SJSA1 (cell line): ENCODE results near the gene GCSH. TPM values are rescaled to one million over a fixed set of nuclear protein-coding genes. Genes with fewer than 3 reads are reported as not detected.

ENCODE experiments used
- DNase-seq, 2 experiments: peaks; one replicate each; pipeline ENCODE4 v3.0.0-alpha.2; 2015 to 2020; ENCODE audit warnings: low spot score in 2 of 2, low read depth in 1 of 2
- H3K27ac ChIP-seq: fragments of 250-450 bp; sonication (Bioruptor Pico); 2 replicates; pipeline ENCODE4 v1.5.1; 2020; ENCODE audit warnings: mild to moderate bottlenecking, moderate library complexity
- H3K27me3 ChIP-seq: fragments of 250-450 bp; sonication (Bioruptor Pico); replicated peaks from 2 replicates; pipeline ENCODE4 v1.5.1; 2020; ENCODE audit warnings: mild to moderate bottlenecking, moderate library complexity
- H3K36me3 ChIP-seq: fragments of 250-450 bp; sonication (Bioruptor Pico); 2 replicates; pipeline ENCODE4 v1.5.1; 2020; ENCODE audit warnings: mild to moderate bottlenecking
- H3K4me1 ChIP-seq: fragments of 250-450 bp; sonication (Bioruptor Pico); replicated peaks from 2 replicates; pipeline ENCODE4 v1.6.1; 2021; ENCODE audit warnings: mild to moderate bottlenecking
- H3K4me3 ChIP-seq: fragments of 250-450 bp; sonication (Bioruptor Pico); 2 replicates; pipeline ENCODE4 v1.5.1; 2020; ENCODE audit warnings: mild to moderate bottlenecking
- H3K9me3 ChIP-seq: fragments of 250-450 bp; sonication (Bioruptor Pico); replicated peaks from 2 replicates; pipeline ENCODE4 v1.5.1; 2020; ENCODE audit warnings: mild to moderate bottlenecking
- total RNA-seq: library from RNA; depleted of rRNA; stranded (reverse); fragments of >200 nt; shearing (Covaris generic); gene quantifications from 2 replicates; pipeline ENCODE4 v1.2.3, GENCODE V29; 2014; rRNA removed

GCSH gene
- 43.9 and 45.7 TPM in 2 replicates for total RNA-seq

- no peaks in the 10 kb centered on the region for H3K9me3 ChIP-seq
- peak within 1 kb of the TSS; percentile 81 for H3K4me3 ChIP-seq
- H3K27ac ChIP-seq = peak within 1 kb of the TSS; percentile 1; the same call in 1 of the 2 replicates
- peaks cover 4% of the 10 kb centered on the region for H3K4me1 ChIP-seq
- peaks cover 4% of the 10 kb centered on the region; the same call in 1 of the 2 replicates for H3K36me3 ChIP-seq
- peak; percentile 97 to 99 for DNase-seq
- H3K27me3 ChIP-seq = no peaks in the 10 kb centered on the region
These were observed at the start of gene GCSH for GRCh38 chr16:81095953-81096714. TSS of gene GCSH (minus strand) at chr16:81096395. CDS start at chr16:81096278, 117 bp downstream.

- no peak for DNase-seq
- Histone ChIP-seq H3K4me3 (no peak overlapping the region), H3K27ac (no peak overlapping the region), H3K4me1 (no peaks in the 10 kb centered on the region), H3K9me3 (no peaks in the 10 kb centered on the region), H3K36me3 (no peaks in the 10 kb centered on the region), H3K27me3 (no peaks in the 10 kb centered on the region; the same call in 1 of the 2 replicates)
These were observed 47.8 kb upstream of the GCSH start for GRCh38 chr16:81143921-81144471.

- Histone ChIP-seq H3K4me1 (no peaks in the 10 kb centered on the region), H3K27me3 (no peaks in the 10 kb centered on the region; the same call in 1 of the 2 replicates), H3K36me3 (no peaks in the 10 kb centered on the region), H3K4me3 (no peak overlapping the region), H3K27ac (no peak overlapping the region), H3K9me3 (no peaks in the 10 kb centered on the region)
- no peak for DNase-seq
These were observed 46.7 kb upstream of the GCSH start for GRCh38 chr16:81142864-81143263.

- Histone ChIP-seq H3K4me3 (no peak overlapping the region), H3K4me1 (peaks cover 13% of the 10 kb centered on the region), H3K36me3 (no peaks in the 10 kb centered on the region), H3K9me3 (no peaks in the 10 kb centered on the region), H3K27me3 (no peaks in the 10 kb centered on the region; the same call in 1 of the 2 replicates), H3K27ac (no peak overlapping the region)
- DNase-seq = no peak
These were observed 45.0 kb upstream of the GCSH start for GRCh38 chr16:81140930-81141780.

- no peaks in the 10 kb centered on the region for H3K36me3 ChIP-seq
- H3K4me3 ChIP-seq = no peak overlapping the region
- no peak for DNase-seq
- no peaks in the 10 kb centered on the region for H3K9me3 ChIP-seq
- peaks cover 15% of the 10 kb centered on the region for H3K4me1 ChIP-seq
- no peaks in the 10 kb centered on the region for H3K27me3 ChIP-seq
- no peak overlapping the region for H3K27ac ChIP-seq
These were observed 42.8 kb upstream of the GCSH start for GRCh38 chr16:81138831-81139557.

- peaks cover 15% of the 10 kb centered on the region for H3K4me1 ChIP-seq
- no peak for DNase-seq
- H3K4me3 ChIP-seq = no peak overlapping the region
- H3K9me3 ChIP-seq = no peaks in the 10 kb centered on the region
- H3K27ac ChIP-seq = no peak overlapping the region
- no peaks in the 10 kb centered on the region for H3K27me3 ChIP-seq
- no peaks in the 10 kb centered on the region for H3K36me3 ChIP-seq
These were observed 41.6 kb upstream of the GCSH start for GRCh38 chr16:81137754-81138153.

GRCh38 chr16:81136390-81137335 is 40.5 kb upstream of the GCSH start:
- Histone ChIP-seq H3K4me1 (peaks cover 15% of the 10 kb centered on the region), H3K9me3 (no peaks in the 10 kb centered on the region), H3K4me3 (peak overlapping the region; percentile 10; the same call in 1 of the 2 replicates), H3K36me3 (no peaks in the 10 kb centered on the region), H3K27ac (peak overlapping the region; percentile 10; the same call in 1 of the 2 replicates), H3K27me3 (no peaks in the 10 kb centered on the region)
- DNase-seq = peak; percentile 57 to 69

GRCh38 chr16:81130126-81130525 is 33.9 kb upstream of the GCSH start:
- H3K27me3 ChIP-seq = no peaks in the 10 kb centered on the region
- H3K4me1 ChIP-seq = no peaks in the 10 kb centered on the region
- H3K36me3 ChIP-seq = no peaks in the 10 kb centered on the region
- no peaks in the 10 kb centered on the region; the same call in 1 of the 2 replicates for H3K9me3 ChIP-seq
- DNase-seq = no peak
- H3K27ac ChIP-seq = no peak overlapping the region
- H3K4me3 ChIP-seq = no peak overlapping the region

GRCh38 chr16:81128726-81129524 is 32.7 kb upstream of the GCSH start:
- Histone ChIP-seq H3K27ac (no peak overlapping the region), H3K4me3 (no peak overlapping the region), H3K4me1 (no peaks in the 10 kb centered on the region), H3K9me3 (no peaks in the 10 kb centered on the region; the same call in 1 of the 2 replicates), H3K36me3 (no peaks in the 10 kb centered on the region), H3K27me3 (no peaks in the 10 kb centered on the region)
- no peak for DNase-seq

GRCh38 chr16:81127051-81127450 is 30.9 kb upstream of the GCSH start:
- Histone ChIP-seq H3K4me3 (no peak overlapping the region), H3K36me3 (no peaks in the 10 kb centered on the region), H3K9me3 (no peaks in the 10 kb centered on the region; the same call in 1 of the 2 replicates), H3K27me3 (no peaks in the 10 kb centered on the region), H3K4me1 (no peaks in the 10 kb centered on the region), H3K27ac (no peak overlapping the region)
- DNase-seq = no peak

GRCh38 chr16:81123092-81123852 is 27.1 kb upstream of the GCSH start:
- no peaks in the 10 kb centered on the region for H3K36me3 ChIP-seq
- no peak overlapping the region for H3K4me3 ChIP-seq
- H3K9me3 ChIP-seq = no peaks in the 10 kb centered on the region; the same call in 1 of the 2 replicates
- H3K27ac ChIP-seq = no peak overlapping the region
- H3K4me1 ChIP-seq = no peaks in the 10 kb centered on the region
- no peak for DNase-seq
- H3K27me3 ChIP-seq = no peaks in the 10 kb centered on the region
